Vagina (tissue), 2 donors: Measurements from ENCODE around the gene KMT5B.

Source experiments
- POLR2A ChIP-seq, 2 donors: fragments of 450-650 bp; IDR thresholded peaks; one replicate each; pipeline ENCODE4 v1.6.1; 2017; ENCODE audit warnings: antibody characterized with exemption in 2 of 2, mild to moderate bottlenecking in 2 of 2, moderate library complexity in 2 of 2
- POLR2AphosphoS5 ChIP-seq, 2 donors: sonication (generic); formaldehyde crosslinking; IDR thresholded peaks; one replicate each; pipeline ENCODE4 v1.9.0; 2017; ENCODE audit warnings: antibody characterized with exemption in 2 of 2, mild to moderate bottlenecking in 2 of 2, low read depth in 1 of 2; ENCODE audit not compliant: insufficient read depth in 1 of 2
- TF ChIP-seq, protein P1 (sequence below), 3 experiments: fragments of 450-650 bp in 2 of 3; fragments of 200-600 bp in 1 of 3; sonication (generic) in 1 of 3; IDR thresholded peaks; one replicate each; pipeline ENCODE4 v1.5.1; 2017 to 2019; ENCODE audit warnings: antibody characterized with exemption in 3 of 3, mild to moderate bottlenecking in 2 of 3, moderate library complexity in 2 of 3

DNA sequence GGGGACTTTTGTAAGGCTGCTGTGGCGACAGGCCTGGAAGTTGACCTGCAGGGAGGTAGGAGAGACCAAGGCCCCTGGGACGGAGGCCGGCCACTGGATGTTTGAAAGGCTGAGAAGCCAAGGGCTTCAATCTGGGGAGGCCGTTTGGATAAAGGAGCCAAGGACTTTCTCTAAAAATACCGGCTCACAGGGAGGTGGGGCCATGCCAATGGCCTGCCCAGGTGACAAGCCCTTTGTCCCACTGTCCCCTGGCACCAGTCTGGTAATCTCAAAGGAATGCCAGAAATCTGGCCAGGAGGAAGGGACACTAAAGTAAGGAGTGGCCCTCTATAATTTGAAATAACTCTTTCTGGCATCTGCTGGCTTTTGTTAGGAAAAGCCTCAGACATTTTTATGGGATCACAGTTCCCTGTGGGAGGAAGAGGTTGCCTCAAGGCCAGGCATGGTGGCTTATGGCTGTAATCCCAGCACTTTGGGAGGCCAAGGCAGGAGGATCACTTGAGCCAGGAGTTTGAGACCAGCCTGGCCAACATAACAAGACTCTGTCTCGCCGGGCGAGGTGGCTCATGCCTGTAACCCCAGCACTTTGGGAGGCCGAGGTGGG is 90.1 kb downstream of the KMT5B start:
- TF ChIP-seq, protein P1, sequence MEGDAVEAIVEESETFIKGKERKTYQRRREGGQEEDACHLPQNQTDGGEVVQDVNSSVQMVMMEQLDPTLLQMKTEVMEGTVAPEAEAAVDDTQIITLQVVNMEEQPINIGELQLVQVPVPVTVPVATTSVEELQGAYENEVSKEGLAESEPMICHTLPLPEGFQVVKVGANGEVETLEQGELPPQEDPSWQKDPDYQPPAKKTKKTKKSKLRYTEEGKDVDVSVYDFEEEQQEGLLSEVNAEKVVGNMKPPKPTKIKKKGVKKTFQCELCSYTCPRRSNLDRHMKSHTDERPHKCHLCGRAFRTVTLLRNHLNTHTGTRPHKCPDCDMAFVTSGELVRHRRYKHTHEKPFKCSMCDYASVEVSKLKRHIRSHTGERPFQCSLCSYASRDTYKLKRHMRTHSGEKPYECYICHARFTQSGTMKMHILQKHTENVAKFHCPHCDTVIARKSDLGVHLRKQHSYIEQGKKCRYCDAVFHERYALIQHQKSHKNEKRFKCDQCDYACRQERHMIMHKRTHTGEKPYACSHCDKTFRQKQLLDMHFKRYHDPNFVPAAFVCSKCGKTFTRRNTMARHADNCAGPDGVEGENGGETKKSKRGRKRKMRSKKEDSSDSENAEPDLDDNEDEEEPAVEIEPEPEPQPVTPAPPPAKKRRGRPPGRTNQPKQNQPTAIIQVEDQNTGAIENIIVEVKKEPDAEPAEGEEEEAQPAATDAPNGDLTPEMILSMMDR (IDR thresholded peaks at IDR 0.05), result no peak
- TF ChIP-seq POLR2A (IDR thresholded peaks at IDR 0.05) (no peak), POLR2AphosphoS5 (IDR thresholded peaks at IDR 0.05; ENCODE audit: insufficient read depth in 1 of 2, low read depth in 1 of 2) (no peak)
